IPS DF 4.7 (cell line): ENCODE data around the gene DHRS1.

ENCODE experiments used
- DNase-seq: peaks from one replicate; pipeline ENCODE4 v3.0.0-alpha.2; 2013; ENCODE audit warnings: low spot score; ENCODE audit errors: extremely low read depth

DHRS1 gene

GRCh38 chr14:24309538-24310264 lies 10.1 kb upstream of the DHRS1 start, which contains the start of gene LTB4R2:
LTB4R2 (plus strand) TSS chr14:24310140; CDS start chr14:24310665, 525 bp downstream.
- DNase-seq, result no peak

GRCh38 chr14:24308342-24309124 lies 9.0 kb upstream of the DHRS1 start:
- DNase-seq, result no peak

GRCh38 chr14:24307575-24308341 lies 8.2 kb upstream of the DHRS1 start, which contains the start of gene CIDEB:
CIDEB (minus strand) TSS chr14:24307977; CDS start chr14:24307858, 119 bp downstream.
- no peak for DNase-seq

- DNase-seq, result no peak
These were observed 7.6 kb upstream of the DHRS1 start for GRCh38 chr14:24307156-24307574.

GRCh38 chr14:24304019-24304387 lies 4.4 kb upstream of the DHRS1 start:
- DNase-seq, result no peak

- DNase-seq, result no peak
These were observed 873 bp upstream of the DHRS1 start for GRCh38 chr14:24300326-24300980.

GRCh38 chr14:24298892-24299254 lies 707 bp downstream of the DHRS1 start:
- no peak for DNase-seq

GRCh38 chr14:24297190-24297964 lies 2.2 kb downstream of the DHRS1 start:
- DNase-seq, result no peak

GRCh38 chr14:24296341-24297157 lies 3.0 kb downstream of the DHRS1 start:
- DNase-seq, result no peak

- DNase-seq, result no peak
These were observed 6.1 kb downstream of the DHRS1 start for GRCh38 chr14:24293525-24293924.

GRCh38 chr14:24292118-24292807 lies 7.3 kb downstream of the DHRS1 start:
- DNase-seq, result no peak

- no peak for DNase-seq
These were observed 8.0 kb downstream of the DHRS1 start for GRCh38 chr14:24291446-24292117.

GRCh38 chr14:24290746-24291145 lies 8.8 kb downstream of the DHRS1 start:
- no peak for DNase-seq

- DNase-seq, result no peak
These were observed 9.8 kb downstream of the DHRS1 start for GRCh38 chr14:24289649-24290280.

- no peak for DNase-seq
These were observed 12.6 kb downstream of the DHRS1 start for GRCh38 chr14:24286996-24287395.

- no peak for DNase-seq
These were observed 14.2 kb downstream of the DHRS1 start for GRCh38 chr14:24285351-24285750.

GRCh38 chr14:24284501-24285035 lies 15.0 kb downstream of the DHRS1 start:
- DNase-seq, result no peak
